Liver (tissue), 9 donors: Measurements from ENCODE around the gene INO80. TPM values are rescaled to one million over a fixed set of nuclear protein-coding genes. Genes with fewer than 3 reads are reported as not detected.
A peak's percentile ranks its signal among the peaks of the same experiment; 100 is the strongest.

Experiments
- DNase-seq: peaks from one replicate; pipeline ENCODE4 v3.0.0-alpha.2; 2017; ENCODE audit warnings: low spot score
- H3K27ac ChIP-seq, 2 donors: one replicate each; pipeline ENCODE4 v1.7.0; 2013; ENCODE audit warnings: inconsistent platforms in 2 of 2, low read length in 2 of 2, control low read depth in 1 of 2, low read depth in 1 of 2, mild to moderate bottlenecking in 1 of 2
- H3K27me3 ChIP-seq, 4 donors: one replicate each; pipeline versions ENCODE4 v1.6.1 to v1.7.0; 2013; ENCODE audit warnings: low read length in 3 of 4, inconsistent platforms in 1 of 4, mild to moderate bottlenecking in 1 of 4, moderate library complexity in 1 of 4; ENCODE audit not compliant: control insufficient read depth in 4 of 4, insufficient read depth in 4 of 4
- H3K36me3 ChIP-seq, 4 donors: one replicate each; pipeline versions ENCODE4 v1.6.1 to v1.7.0; 2013; ENCODE audit warnings: low read length in 3 of 4, mild to moderate bottlenecking in 3 of 4, low read depth in 1 of 4, moderate library complexity in 1 of 4; ENCODE audit not compliant: control insufficient read depth in 4 of 4, insufficient read depth in 3 of 4
- H3K4me1 ChIP-seq, 4 donors: one replicate each; pipeline versions ENCODE4 v1.6.1 to v1.7.0; 2013; ENCODE audit warnings: low read length in 3 of 4, mild to moderate bottlenecking in 3 of 4, moderate library complexity in 1 of 4; ENCODE audit not compliant: control insufficient read depth in 4 of 4, insufficient read depth in 4 of 4
- H3K4me3 ChIP-seq, 3 donors: one replicate each; pipeline versions ENCODE4 v1.6.1 to v1.7.0; 2013; ENCODE audit warnings: low read length in 3 of 3, control low read depth in 1 of 3, low read depth in 1 of 3, mild to moderate bottlenecking in 1 of 3
- H3K9ac ChIP-seq, 2 donors: one replicate each; pipeline ENCODE4 v1.7.0; 2013; ENCODE audit warnings: low read length in 2 of 2, mild to moderate bottlenecking in 2 of 2, moderate library complexity in 2 of 2, control low read depth in 1 of 2, low read depth in 1 of 2
- H3K9me3 ChIP-seq, 4 donors: one replicate each; pipeline versions ENCODE4 v1.6.1 to v1.7.0; 2013; ENCODE audit warnings: low read length in 3 of 4; ENCODE audit not compliant: control insufficient read depth in 4 of 4
- ATF3 ChIP-seq: IDR thresholded peaks from 2 replicates; pipeline ENCODE4 v1.6.1; 2016; ENCODE audit warnings: antibody characterized with exemption
- CTCF ChIP-seq: fragments of 150-350 bp; IDR thresholded peaks from 2 replicates; pipeline ENCODE4 v1.5.1; 2017; ENCODE audit warnings: improper control_type of control experiment, low read depth, low read length; ENCODE audit not compliant: missing input control
- EGR1 ChIP-seq, 2 donors: IDR thresholded peaks; 2 replicates each; pipeline ENCODE4 v1.6.1; 2016 to 2018; ENCODE audit warnings: antibody characterized with exemption in 2 of 2, low read depth in 2 of 2
- FOXA1 ChIP-seq: IDR thresholded peaks from 2 replicates; pipeline ENCODE4 v1.6.1; 2016; ENCODE audit warnings: antibody characterized with exemption
- FOXA2 ChIP-seq: IDR thresholded peaks from 2 replicates; pipeline ENCODE4 v1.6.1; 2016; ENCODE audit warnings: antibody characterized with exemption
- GABPA ChIP-seq, 2 donors: IDR thresholded peaks in 1 of 2; conservative IDR thresholded peaks in 1 of 2; 2 replicates each; pipeline ENCODE4 v1.6.1; 2016; ENCODE audit warnings: antibody characterized with exemption in 2 of 2, mild to moderate bottlenecking in 1 of 2, moderate library complexity in 1 of 2
- HNF4A ChIP-seq, 2 donors: conservative IDR thresholded peaks; 2 replicates each; pipeline ENCODE4 v1.6.1; 2016; ENCODE audit warnings: antibody characterized with exemption in 2 of 2, mild to moderate bottlenecking in 2 of 2
- HNF4G ChIP-seq: IDR thresholded peaks from 2 replicates; pipeline ENCODE4 v1.6.1; 2016; ENCODE audit warnings: antibody characterized with exemption
- JUND ChIP-seq, 2 donors: IDR thresholded peaks; 2 replicates each; pipeline ENCODE4 v1.6.1; 2016; ENCODE audit warnings: antibody characterized with exemption in 2 of 2
- MAX ChIP-seq: IDR thresholded peaks from 2 replicates; pipeline ENCODE4 v1.6.1; 2016; ENCODE audit warnings: antibody characterized with exemption
- NR2F2 ChIP-seq: IDR thresholded peaks from 2 replicates; pipeline ENCODE4 v1.6.1; 2016; ENCODE audit warnings: antibody characterized with exemption
- RAD21 ChIP-seq, 2 donors: IDR thresholded peaks; 2 replicates each; pipeline ENCODE4 v1.6.1; 2016; ENCODE audit warnings: antibody characterized with exemption in 2 of 2, mild to moderate bottlenecking in 2 of 2
- RXRA ChIP-seq, 2 donors: IDR thresholded peaks; 2 replicates each; pipeline ENCODE4 v1.6.1; 2017 to 2018; ENCODE audit warnings: antibody characterized with exemption in 2 of 2, mild to moderate bottlenecking in 1 of 2
- SP1 ChIP-seq: IDR thresholded peaks from 2 replicates; pipeline ENCODE4 v1.6.1; 2018; ENCODE audit warnings: antibody characterized with exemption, mild to moderate bottlenecking
- TAF1 ChIP-seq: conservative IDR thresholded peaks from 2 replicates; pipeline ENCODE4 v1.6.1; 2016; ENCODE audit warnings: antibody characterized with exemption, mild to moderate bottlenecking
- YY1 ChIP-seq: IDR thresholded peaks from 2 replicates; pipeline ENCODE4 v1.6.1; 2016; ENCODE audit warnings: antibody characterized with exemption, mild to moderate bottlenecking
- ZBTB33 ChIP-seq: IDR thresholded peaks from 2 replicates; pipeline ENCODE4 v1.6.1; 2016; ENCODE audit warnings: antibody characterized with exemption
- WGBS: extraction: QIAGEN DNeasy Blood & Tissue Kit; methylation state at CpG from one replicate; pipeline ENCODE4 v1.1.7; 2013; 5-methylcytosine and 5-hydroxymethylcytosine counted together
- polyA plus RNA-seq, 2 donors: library from polyadenylated mRNA; stranded (reverse) in 1 of 2; unstranded in 1 of 2; fragments of 200-250 nt in 1 of 2; fragments of >200 nt in 1 of 2; fragmentation: Nextera tagmentation in 1 of 2; extraction: Ambion mirVana in 1 of 2; gene quantifications; one replicate each; pipeline versions ENCODE4 v1.2.1 to v1.2.3, GENCODE V29; 2013 to 2015
- total RNA-seq, 2 donors: library from RNA; depleted of rRNA; stranded (reverse); fragments of >200 nt; gene quantifications; one replicate each; pipeline ENCODE4 v1.2.3, GENCODE V29; 2014
- donor health status: healthy.
- donor health status: healthy.
- donor health status: healthy.
- donor health status: healthy.
- donor health status: healthy.

The INO80 gene
- total and polyA plus RNA-seq, 4 donors: 3.2 to 19.7 (median 9.4) TPM

GRCh38 chr15:41125063-41125669, 9.1 kb upstream of the INO80 start:
- no peaks in the 10 kb centered on the region for H3K27me3 ChIP-seq
- H3K36me3 ChIP-seq: no peaks in the 10 kb centered on the region
- H3K4me3 ChIP-seq: no peak overlapping the region
- TF ChIP-seq HNF4G: no peak
- no peak for TF ChIP-seq JUND (IDR thresholded peaks at IDR 0.05)
- TF ChIP-seq RXRA (IDR thresholded peaks at IDR 0.05): peak in 1 of 2 donors; percentile 14
- TF ChIP-seq SP1: peak; percentile 25
- peaks cover 6 to 14% (median 10%) of the 10 kb centered on the region in 4 donors for H3K4me1 ChIP-seq
- WGBS: 96% methylated on average over 1 of the region's 1 CpG
- no peak for DNase-seq
- H3K27ac ChIP-seq: no peak overlapping the region
- H3K9me3 ChIP-seq: no peaks in the 10 kb centered on the region
- H3K9ac ChIP-seq: no peak overlapping the region

- Histone ChIP-seq H3K9me3 (no peaks in the 10 kb centered on the region), H3K27me3 (no peaks in the 10 kb centered on the region), H3K9ac (no peak overlapping the region), H3K36me3 (no peaks in the 10 kb centered on the region), H3K27ac (no peak overlapping the region), H3K4me3 (no peak overlapping the region), H3K4me1 (peaks cover 6 to 13% (median 10%) of the 10 kb centered on the region in 4 donors)
- no peak for DNase-seq
- WGBS: 95% methylated on average over 5 of the region's 5 CpGs
- TF ChIP-seq ZBTB33 (no peak), MAX (no peak), RXRA (IDR thresholded peaks at IDR 0.05) (no peak), YY1 (no peak), HNF4G (no peak), SP1 (no peak), HNF4A (conservative IDR thresholded peaks at IDR 0.05) (no peak), GABPA (IDR thresholded peaks at IDR 0.05 in 1 of 2, conservative IDR thresholded peaks at IDR 0.05 in 1 of 2) (no peak), FOXA1 (no peak), CTCF (no peak), ATF3 (no peak), JUND (IDR thresholded peaks at IDR 0.05) (no peak), NR2F2 (no peak), EGR1 (IDR thresholded peaks at IDR 0.05; ENCODE audit: low read depth in 2 of 2) (no peak), TAF1 (no peak), FOXA2 (no peak), RAD21 (IDR thresholded peaks at IDR 0.05) (no peak)
Observed at GRCh38 chr15:41124058-41124457, 8.0 kb upstream of the INO80 start.
